HepG2 (cell line): ENCODE data around the gene TGM1. TPM values are rescaled to one million over a fixed set of nuclear protein-coding genes. Genes with fewer than 3 reads are reported as not detected.

Experiments used
- CCAR2 ChIP-seq: fragments of 200-400 bp; formaldehyde crosslinking; optimal IDR thresholded peaks from 2 replicates; pipeline ENCODE3; 2018; ENCODE audit warnings: low read depth, mild to moderate bottlenecking, low read length, moderate library complexity
- HIC2 ChIP-seq: sonication (generic); formaldehyde crosslinking; IDR thresholded peaks from 2 replicates; pipeline ENCODE4 v1.9.0; 2022; ENCODE audit warnings: low read depth, missing genetic modification reagents
- NRL ChIP-seq: sonication (generic); formaldehyde crosslinking; IDR thresholded peaks from 2 replicates; pipeline ENCODE4 v1.5.0; 2020; ENCODE audit warnings: missing genetic modification reagents, mild to moderate bottlenecking, moderate library complexity, borderline replicate concordance
- SKIL ChIP-seq: sonication (generic); formaldehyde crosslinking; IDR thresholded peaks from 2 replicates; pipeline ENCODE4 v1.8.0; 2022; ENCODE audit warnings: missing genetic modification reagents, mild to moderate bottlenecking, moderate library complexity, borderline replicate concordance
- ZBTB38 ChIP-seq: sonication (generic); formaldehyde crosslinking; IDR thresholded peaks from 2 replicates; pipeline ENCODE4 v1.5.1; 2020; ENCODE audit warnings: mild to moderate bottlenecking, missing genetic modification reagents
- ZBTB42 ChIP-seq: sonication (generic); formaldehyde crosslinking; IDR thresholded peaks from 2 replicates; pipeline ENCODE4 v1.5.0; 2020; ENCODE audit warnings: mild to moderate bottlenecking, missing genetic modification reagents
- ZNF441 ChIP-seq: sonication (generic); formaldehyde crosslinking; IDR thresholded peaks from 2 replicates; pipeline ENCODE4 v1.7.0; 2021; ENCODE audit warnings: missing genetic modification reagents, borderline replicate concordance
- ZNF574 ChIP-seq: sonication (generic); formaldehyde crosslinking; IDR thresholded peaks from 2 replicates; pipeline ENCODE4 v1.4.0; 2020; ENCODE audit warnings: missing genetic modification reagents
- polyA plus RNA-seq, 8 experiments: library from polyadenylated mRNA; depleted of rRNA in 3 of 8; stranded (reverse) in 7 of 8; unstranded in 1 of 8; fragments of >200 nt; fragmentation: Illumina TruSeq in 4 of 8; extraction: Trizol in 4 of 8; gene quantifications; 2 replicates each; pipeline versions ENCODE4 v1.2.1 to v1.2.3, GENCODE V29; 2011 to 2016; ENCODE audit warnings: low read depth in 4 of 8, missing spikeins in 1 of 8, mixed read lengths in 1 of 8; ENCODE audit not compliant: insufficient read depth in 1 of 8
- total RNA-seq, 5 experiments: library from RNA; depleted of rRNA; stranded (reverse); fragments of >200 nt; fragmentation: Illumina TruSeq; extraction: Trizol; gene quantifications; 2 replicates each; pipeline ENCODE4 v1.2.3, GENCODE V29; 2016; ENCODE audit warnings: low read depth in 1 of 5
- TF ChIP-seq, protein P1 (sequence below): sonication (generic); formaldehyde crosslinking; IDR thresholded peaks from 2 replicates; pipeline ENCODE4 v1.4.0; 2020; ENCODE audit warnings: mild to moderate bottlenecking, missing genetic modification reagents
- TF ChIP-seq, protein P2 (sequence below): sonication (generic); formaldehyde crosslinking; IDR thresholded peaks from one replicate; pipeline ENCODE4 v1.5.1; 2020; ENCODE audit warnings: mild to moderate bottlenecking, missing genetic modification reagents; ENCODE audit errors: not compliant biosample characterization

TGM1 gene
- total and polyA plus RNA-seq, 2 of the 13 experiments (the other 11 are each of a cell fraction or from before 2014, with no cell fraction given) = 3.2 to 10.6 TPM

DNA sequence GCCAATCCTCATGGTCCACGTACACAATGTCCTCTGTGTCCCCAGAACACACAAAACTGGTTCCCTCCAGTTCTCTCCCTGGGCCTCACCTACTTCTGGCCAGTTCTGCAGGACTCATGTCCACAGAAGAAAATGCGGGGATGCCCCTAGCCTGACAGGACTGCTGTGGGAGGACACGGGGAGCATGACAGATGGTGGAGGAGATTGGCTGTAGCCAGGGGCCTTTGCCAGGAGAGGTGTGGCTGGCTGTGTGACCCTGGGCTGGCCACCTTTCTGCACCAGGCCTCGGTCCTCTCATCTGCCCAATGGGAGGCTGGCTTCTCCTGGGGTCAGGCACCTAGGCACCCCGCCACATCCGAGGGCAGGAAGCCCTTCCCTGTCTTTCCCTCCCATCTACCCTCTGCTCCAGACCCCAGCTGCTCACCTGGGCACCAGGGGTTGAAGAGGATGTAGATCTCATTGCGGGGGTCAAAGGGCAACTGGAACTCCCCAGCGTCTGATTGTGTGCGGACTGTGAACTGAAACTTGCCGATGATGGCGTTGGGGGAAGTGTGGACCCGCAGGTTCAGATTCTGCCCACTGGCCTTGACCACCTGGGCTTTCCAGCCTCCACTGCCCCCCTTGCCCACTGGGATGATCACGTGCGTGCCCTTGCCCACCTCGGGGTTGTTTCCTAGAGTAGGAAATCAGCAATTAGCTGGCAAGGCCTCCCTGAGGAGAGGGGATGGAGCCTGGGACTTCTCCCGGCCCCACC, 2.8 kb downstream of the TGM1 start (continued):
- TF ChIP-seq HIC2 (peak; percentile 93; the same call in 1 of the 2 replicates), NRL (peak; percentile 66), SKIL (CRISPR knock-in tag) (0 out of 2 replicates have a peak, but pooled peaks have one; percentile 14), ZNF574 (CRISPR knock-in tag) (peak; percentile 23; the same call in 1 of the 2 replicates), CCAR2 (no peak), ZBTB38 (CRISPR knock-in tag) (peak; percentile 80), ZNF441 (CRISPR knock-in tag) (no peak), ZBTB42 (CRISPR knock-in tag) (0 out of 2 replicates have a peak, but pooled peaks have one; percentile 44)
- TF ChIP-seq, protein P1, sequence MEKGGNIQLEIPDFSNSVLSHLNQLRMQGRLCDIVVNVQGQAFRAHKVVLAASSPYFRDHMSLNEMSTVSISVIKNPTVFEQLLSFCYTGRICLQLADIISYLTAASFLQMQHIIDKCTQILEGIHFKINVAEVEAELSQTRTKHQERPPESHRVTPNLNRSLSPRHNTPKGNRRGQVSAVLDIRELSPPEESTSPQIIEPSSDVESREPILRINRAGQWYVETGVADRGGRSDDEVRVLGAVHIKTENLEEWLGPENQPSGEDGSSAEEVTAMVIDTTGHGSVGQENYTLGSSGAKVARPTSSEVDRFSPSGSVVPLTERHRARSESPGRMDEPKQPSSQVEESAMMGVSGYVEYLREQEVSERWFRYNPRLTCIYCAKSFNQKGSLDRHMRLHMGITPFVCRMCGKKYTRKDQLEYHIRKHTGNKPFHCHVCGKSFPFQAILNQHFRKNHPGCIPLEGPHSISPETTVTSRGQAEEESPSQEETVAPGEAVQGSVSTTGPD (CRISPR knock-in tag) = no peak
- TF ChIP-seq, protein P2, sequence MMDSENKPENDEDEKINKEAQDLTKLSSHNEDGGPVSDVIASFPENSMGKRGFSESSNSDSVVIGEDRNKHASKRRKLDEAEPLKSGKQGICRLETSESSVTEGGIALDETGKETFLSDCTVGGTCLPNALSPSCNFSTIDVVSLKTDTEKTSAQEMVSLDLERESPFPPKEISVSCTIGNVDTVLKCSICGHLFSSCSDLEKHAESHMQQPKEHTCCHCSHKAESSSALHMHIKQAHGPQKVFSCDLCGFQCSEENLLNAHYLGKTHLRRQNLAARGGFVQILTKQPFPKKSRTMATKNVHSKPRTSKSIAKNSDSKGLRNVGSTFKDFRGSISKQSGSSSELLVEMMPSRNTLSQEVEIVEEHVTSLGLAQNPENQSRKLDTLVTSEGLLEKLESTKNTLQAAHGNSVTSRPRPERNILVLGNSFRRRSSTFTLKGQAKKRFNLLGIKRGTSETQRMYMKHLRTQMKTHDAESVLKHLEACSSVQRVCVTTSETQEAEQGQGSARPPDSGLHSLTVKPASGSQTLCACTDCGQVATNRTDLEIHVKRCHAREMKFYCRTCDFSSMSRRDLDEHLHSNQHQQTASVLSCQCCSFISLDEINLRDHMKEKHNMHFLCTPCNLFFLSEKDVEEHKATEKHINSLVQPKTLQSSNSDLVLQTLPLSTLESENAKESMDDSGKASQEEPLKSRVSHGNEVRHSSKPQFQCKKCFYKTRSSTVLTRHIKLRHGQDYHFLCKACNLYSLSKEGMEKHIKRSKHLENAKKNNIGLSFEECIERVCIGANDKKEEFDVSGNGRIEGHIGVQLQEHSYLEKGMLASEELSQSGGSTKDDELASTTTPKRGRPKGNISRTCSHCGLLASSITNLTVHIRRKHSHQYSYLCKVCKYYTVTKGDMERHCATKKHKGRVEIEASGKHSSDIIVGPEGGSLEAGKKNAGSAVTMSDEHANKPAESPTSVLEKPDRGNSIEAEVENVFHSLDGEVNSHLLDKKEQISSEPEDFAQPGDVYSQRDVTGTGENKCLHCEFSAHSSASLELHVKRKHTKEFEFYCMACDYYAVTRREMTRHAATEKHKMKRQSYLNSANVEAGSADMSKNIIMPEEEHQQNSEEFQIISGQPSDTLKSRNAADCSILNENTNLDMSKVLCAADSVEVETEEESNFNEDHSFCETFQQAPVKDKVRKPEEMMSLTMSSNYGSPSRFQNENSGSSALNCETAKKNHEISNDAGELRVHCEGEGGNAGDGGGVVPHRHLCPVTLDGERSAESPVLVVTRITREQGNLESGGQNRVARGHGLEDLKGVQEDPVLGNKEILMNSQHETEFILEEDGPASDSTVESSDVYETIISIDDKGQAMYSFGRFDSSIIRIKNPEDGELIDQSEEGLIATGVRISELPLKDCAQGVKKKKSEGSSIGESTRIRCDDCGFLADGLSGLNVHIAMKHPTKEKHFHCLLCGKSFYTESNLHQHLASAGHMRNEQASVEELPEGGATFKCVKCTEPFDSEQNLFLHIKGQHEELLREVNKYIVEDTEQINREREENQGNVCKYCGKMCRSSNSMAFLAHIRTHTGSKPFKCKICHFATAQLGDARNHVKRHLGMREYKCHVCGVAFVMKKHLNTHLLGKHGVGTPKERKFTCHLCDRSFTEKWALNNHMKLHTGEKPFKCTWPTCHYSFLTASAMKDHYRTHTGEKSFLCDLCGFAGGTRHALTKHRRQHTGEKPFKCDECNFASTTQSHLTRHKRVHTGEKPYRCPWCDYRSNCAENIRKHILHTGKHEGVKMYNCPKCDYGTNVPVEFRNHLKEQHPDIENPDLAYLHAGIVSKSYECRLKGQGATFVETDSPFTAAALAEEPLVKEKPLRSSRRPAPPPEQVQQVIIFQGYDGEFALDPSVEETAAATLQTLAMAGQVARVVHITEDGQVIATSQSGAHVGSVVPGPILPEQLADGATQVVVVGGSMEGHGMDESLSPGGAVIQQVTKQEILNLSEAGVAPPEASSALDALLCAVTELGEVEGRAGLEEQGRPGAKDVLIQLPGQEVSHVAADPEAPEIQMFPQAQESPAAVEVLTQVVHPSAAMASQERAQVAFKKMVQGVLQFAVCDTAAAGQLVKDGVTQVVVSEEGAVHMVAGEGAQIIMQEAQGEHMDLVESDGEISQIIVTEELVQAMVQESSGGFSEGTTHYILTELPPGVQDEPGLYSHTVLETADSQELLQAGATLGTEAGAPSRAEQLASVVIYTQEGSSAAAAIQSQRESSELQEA (CRISPR knock-in tag) = peak; percentile 32
